Germinal center (tissue), 1 donor: Measurements from ENCODE around the gene HRK.
A peak's percentile ranks its signal among the peaks of the same experiment; 100 is the strongest.

Source experiments
- DNase-seq: peaks from one replicate; pipeline ENCODE4 v3.0.0; 2012; ENCODE audit warnings: mixed read lengths, low spot score

The HRK gene

DNA sequence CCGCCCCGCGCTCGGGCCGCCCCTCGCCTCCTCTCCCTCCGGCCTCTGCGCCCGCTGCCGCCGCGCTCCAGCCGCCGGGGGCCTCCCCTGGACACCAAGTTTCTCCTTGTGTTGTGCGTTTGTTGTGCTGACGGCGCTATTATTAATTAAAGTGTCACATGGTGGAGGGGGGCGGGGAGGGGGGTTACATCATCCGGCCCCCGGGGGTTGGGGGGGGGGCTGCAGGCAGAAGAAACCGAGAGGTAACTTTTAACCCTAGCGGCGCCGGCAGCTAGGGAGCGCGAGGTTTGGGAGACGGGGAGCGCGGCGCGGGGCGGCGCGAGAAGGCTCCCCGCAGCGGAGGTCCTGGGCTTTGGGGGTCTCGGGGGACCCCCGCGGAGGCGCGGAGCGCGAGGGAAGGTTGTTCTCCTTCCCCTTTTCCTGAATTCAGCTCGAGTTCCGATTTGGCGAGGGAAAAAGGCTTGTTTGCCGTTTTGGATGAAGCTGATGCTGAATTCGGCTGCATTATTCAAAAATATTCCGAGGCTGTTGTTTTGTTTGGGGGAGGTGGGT lies at the start of gene HRK:
Gene HRK, minus strand, starts transcription at position 117 of the 552 bp plus-strand sequence. CDS start 134 bp downstream, outside the sequence.
- no peak for DNase-seq

DNA sequence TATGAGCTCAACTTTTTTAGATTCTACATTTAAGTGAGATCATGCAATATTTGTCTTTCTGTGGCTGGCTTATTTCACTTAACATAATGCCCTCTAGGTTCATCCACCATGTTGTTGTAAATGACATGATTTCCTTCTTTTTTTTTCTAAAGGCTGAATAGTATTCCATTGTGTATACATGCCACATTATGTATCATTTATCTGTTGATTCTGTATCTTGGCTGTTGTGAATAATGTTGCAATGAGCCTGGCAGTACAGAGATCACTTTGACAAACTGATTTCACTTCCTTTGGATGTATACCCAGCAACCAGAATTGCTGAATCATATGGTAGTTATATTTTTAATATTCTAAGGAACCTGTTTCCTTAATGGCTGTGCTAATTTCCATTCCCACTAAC lies 48.6 kb upstream of the HRK start:
- DNase-seq, result no peak

DNA sequence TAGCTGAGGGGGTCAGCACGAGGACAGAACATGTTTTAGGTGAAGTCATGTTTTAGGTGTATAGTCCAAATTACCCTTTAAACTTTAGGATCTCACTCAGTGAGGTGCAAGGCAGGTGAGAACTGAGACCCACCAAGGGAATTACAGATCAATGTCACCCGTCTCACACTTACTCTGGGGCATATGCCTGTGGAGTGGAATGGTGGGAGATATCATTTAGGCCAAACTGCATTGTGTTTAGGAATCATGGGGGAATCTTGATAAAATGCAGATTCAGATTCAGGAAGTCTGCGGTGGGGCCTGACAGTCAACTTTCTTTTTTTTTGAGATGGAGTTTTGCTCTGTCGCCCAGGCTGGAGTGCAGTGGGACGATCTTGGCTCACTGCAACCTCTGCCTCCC lies 47.3 kb upstream of the HRK start:
- DNase-seq, result no peak

DNA sequence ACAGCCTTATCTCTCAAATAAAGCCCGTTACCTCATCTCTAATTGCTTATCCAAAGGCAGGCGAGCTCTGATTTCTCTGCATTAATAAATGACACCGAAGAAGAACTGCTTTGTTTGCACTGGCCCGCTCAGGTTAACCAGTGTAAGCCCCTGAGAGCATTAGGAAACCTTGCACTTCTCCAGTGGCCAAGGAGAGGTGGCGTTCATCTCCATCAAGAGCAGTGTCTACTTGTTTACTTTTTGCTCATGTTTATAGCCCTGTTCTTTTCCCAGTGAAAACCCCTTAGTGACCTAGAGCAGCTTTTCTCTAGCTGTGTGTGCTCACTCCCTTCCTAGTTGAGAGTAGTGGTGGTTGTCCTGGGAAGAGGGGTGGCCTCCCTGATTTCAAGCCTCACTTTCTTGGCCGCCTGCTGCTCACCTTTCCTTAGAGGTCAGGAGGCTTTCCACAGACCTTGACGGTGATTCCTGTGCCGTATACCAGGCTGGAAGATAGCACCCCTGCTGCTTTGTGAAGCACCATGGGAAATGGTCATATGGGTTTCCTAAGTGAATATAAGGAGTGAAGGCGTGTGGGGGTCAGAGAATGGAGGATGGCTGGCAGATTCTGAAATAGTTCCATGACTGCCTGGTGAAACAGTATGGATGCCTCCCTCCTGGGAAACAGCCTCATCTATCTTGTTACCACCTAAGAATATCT lies 46.2 kb upstream of the HRK start:
- no peak for DNase-seq

DNA sequence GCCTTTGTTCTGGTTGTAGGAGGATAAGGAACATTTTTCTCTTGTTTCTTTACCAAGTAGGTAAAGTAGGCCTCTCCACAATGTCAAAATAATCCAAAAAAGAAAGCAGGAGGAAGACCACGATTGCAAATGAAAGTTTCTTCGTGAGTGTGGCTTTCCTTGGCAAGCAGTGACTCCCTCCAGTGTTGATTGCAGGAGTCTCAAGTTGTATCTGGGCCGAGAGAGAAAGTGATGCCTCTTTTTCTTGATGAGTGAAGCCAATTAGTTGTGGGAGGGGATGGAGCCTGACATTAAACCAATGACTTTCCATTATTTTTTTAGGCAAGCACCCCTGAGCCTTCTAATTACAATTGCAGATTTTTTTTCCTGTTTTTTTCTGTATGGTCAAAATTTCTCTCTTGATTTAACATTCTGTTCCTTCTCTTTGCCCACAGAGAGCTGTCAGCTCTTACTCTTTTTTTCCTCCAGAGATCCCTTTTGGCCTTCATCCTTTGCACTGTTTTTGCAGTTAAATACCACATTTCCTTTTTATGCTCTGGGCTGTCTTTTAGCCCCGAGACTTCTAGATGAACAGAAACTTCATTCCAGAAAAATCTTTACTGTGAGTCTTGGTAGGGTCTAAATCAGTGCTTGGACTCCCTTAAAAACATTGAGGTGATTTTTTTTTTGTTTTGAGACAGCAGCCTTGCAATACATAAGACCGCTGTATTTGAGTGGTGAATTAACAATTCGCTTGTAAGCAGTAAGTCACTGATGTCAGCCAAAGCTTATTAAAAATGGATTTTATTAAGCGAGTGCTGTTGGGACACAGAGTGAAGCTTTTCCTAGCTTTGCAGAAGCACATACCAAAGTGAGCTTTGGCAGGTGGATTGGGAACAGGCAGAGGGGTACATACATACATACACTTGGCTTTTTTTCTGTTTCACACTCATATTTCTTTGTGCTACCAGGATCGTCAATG lies 45.3 kb upstream of the HRK start:
- DNase-seq, result no peak

DNA sequence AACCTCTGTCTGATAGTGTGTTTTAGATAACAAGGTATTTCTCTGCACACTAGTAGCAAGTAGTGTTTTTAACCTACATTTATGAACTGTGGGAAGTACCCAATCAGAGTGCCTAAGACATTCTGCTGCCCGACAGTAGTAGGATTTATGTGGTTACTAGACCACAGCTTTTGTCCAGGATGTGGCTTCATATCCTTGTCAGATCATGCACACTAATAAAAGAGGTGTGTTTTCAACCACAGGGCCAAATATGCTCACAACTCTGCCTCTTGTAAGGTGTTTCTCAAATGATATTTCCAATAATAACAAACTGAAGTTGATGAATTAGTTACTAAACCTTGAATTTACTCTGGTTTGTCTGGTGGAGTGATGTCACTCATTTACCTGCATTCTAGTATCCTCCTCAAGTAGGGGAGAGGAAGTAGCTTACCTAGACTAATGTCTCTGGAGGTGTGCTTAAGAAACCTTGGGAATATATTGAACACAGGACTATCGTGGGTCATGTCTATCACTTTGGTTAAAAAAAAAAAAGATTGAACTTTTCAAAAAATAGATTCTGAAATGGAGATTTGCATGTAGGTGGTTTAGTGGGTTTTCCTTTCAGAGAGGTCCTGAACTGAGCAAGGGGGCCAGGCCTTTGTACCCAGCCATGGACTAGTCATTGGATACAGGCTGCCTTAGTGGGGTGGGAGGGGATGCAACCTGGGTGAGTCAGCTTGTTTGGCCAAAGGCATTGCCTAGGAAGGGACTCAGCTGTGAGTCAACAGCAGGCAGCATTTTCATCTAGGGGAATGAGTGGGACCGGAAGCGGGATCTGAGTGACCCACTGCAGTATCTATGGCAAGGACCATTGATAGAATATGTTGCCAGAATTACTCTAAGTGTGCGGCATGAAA lies 43.6 kb upstream of the HRK start:
- no peak for DNase-seq

DNA sequence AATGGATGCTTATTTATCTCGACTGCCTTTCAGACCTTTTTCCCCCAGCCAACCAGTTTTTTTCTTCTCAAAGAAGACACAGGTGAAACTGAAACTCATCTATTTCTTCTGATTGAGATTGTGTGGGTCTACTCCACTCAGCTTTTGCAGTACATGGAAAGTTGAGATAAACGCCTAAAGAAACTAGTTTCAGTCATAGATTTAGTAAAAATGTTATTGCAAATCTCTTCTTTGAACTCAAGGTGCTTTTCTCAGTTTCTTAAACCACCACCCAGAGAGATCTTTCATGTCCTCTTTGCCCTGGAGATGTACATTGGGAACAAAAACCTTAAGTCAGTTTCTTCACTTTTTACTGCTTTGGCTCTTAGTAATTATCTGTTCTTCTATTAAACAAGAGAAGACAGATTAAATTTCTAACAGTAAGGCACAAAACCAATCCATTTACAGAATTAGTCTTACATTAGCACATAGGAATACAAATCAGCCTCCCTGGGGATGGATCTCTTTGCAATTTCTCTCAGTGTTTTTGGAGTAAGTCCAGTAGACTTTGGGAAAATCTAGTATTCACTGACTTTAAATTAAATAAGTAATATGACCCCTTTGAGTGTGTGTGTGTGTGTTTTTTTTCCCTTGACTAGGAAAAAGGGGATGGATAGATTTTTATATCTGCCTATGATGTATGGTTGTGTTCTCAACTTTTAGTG lies 41.1 kb upstream of the HRK start:
- no peak for DNase-seq

DNA sequence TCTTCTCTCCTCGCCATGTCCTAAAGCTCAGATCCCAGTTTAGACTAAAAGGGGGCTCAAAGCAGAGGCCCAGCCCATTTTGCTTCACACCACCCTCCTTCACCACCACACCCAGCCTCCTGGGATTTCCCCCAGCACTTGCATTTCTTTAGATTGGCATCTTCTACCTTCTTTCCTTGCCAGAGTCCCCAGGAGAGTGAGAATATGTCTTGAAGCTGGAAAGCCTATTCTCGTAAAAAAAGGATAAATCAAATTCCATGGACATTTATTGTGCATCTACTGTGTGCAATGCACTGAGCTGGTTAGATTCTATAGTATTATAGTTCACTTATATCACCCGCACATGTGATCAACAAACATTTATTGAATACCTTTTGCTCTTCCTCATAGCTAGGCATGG lies 39.7 kb upstream of the HRK start:
- no peak for DNase-seq

DNA sequence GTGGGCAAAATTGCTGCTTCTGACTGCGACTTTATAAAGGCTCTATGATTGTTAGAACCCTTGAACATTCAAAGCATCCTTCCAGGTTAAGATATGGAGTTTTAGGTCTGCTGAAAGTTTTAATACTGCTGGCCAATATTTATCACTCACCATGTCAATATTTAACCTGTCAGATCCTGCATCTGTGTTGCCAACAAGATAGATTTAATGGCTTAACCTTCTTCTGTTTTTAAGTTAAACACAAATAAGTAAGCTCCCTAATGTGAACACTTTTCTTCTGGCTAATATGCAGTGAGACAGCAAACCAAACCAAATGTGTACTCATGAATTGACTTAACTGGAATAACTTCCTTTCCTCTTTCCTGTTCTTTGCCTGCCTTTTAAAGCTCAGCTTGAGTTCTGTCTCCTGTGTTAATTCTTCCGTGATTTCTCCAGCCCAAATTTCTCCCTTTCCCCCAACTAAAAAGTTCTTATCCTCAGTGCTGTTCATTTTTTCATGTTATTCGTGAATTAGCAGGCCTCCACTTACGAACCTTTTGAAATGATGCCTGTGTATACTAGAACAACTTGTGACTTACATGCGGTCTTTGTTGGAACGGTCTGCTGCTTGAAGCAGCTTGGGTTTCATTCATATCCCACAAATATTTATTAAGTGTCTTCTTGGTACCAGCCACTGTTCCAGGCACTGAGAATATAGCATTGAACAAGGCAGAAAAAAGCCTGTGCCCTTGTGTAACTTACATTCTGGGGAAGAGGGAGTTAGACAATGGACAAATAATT lies 38.7 kb upstream of the HRK start:
- DNase-seq, result no peak

DNA sequence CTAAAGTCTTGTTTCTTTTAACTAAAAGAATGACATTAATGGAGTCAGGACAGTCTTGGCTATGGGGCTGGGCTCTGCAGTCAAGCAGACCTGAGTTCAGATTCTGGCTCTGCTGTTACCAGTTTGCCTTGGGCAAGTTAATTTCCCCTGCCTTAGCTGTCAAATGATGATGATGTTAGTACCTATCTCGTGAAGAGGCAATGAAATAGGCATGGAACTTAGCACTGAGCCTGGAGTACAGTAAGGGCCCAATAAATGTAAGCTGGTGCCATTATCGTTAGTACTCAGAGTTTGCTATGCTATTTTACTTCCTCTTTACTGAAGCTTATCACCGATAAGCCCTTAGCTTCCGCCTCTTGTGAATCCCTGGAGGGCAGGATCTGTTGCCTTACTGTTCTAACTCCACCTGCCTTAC lies 38.0 kb upstream of the HRK start:
- peak; percentile 60 for DNase-seq

DNA sequence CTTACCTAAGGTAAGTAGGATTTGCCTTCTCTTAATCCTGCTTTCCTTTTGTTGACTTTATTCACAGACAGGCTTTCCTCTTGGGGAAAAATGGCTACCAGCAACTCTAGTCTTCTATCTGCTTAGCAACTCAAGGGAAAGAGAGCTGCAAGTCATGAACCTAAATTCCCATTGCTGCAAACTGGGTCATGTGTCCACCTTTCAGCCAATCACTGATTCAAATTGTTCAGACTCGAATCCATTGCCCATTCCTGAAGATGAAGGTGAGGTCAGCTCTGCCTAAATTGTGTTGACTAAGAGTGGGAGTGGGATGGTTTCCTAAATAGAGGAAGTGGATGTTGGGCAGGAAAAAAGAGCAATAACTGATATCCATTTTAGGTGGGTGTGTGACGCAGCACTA lies 37.2 kb upstream of the HRK start:
- DNase-seq, result no peak

DNA sequence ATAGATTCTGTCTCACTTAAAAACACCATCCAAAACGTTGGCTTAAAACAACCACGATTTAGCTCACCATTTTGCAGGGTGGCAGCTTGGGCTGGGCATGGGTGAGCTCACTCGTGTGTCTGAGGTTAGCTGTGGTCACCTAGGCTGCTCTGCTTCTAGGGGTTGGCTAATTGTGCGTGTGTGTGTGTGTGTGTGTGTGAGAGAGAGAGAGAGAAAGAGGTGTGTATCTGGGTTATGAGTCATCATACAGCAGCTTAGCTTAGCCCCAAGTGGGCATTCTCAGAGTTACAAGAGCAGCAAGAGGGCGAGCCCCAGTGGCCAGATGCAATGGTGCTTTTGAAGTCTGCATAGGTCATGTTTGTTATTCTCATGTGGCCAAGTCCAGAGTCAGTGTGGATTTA lies 35.5 kb upstream of the HRK start:
- DNase-seq, result peak; percentile 26

DNA sequence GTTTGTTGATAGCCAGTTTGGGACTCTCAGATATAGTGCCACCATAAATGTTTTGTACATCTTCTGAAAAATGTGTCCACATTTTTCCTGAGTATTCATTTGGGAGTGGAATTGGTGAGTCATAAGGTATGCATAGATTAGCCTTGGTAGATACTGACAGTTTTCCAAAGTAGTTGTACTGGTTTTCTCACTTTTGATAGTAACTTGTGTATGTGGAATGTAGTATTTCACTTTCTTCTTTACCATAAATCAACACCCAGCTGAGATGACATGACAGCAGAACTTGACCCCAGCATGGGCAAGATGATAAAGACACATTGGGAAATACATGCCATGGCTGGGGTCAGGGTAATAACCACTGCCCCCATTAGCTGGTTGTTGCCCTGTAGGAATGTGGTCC lies 34.9 kb upstream of the HRK start:
- DNase-seq, result no peak

DNA sequence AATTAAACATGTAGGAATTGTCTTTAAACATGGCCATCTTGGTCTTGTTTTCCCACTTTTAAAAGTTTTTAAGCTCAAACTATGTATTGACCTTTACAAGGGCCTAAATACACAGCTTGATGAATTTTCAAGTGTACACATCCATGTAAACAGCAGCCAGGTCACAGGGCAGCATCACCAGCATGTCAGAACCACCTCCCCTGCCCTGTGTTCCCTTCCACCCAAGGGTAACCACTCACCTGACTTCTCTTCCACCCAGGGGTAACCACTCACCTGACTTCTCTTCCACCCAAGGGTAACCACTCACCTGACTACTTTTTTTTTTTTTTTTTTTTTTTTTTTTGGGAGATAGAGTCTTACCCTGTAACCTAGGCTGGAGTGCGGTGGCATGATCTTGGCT lies 34.1 kb upstream of the HRK start:
- no peak for DNase-seq

DNA sequence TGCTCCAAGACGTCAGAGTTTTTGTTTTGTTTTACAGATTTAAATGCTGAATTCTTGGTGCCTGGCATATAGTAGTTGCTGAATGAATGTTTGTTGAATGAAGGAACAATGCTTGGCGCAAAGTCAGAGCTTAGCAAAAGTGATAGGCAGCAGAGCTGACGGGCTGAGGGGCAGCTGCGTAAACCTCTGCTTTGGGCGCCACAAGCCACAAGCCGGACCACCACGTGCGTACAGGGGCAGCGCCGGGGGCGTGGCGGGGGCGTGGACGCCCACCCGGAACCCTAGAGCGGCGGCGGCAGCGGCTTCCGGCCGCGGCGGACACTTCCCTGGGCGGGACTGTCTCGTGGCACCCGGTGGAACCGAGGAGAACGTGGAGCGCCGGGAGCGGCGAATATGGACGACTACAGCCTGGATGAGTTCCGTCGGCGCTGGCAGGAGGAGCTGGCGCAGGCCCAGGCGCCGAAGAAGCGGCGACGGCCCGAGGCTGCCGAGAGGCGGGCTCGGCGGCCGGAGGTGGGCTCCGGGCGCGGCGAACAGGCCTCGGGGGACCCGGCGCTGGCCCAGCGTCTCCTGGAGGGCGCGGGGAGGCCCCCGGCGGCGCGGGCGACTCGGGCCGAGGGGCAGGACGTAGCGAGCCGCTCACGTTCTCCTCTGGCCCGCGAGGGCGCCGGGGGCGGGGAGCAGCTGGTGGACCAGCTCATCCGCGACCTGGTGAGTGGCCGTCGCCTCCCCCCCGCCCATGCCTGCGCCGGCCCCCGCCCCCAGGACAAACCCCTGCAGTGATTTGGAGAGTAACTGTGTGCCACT lies 29.6 kb upstream of the HRK start, which contains the start of gene FBXW8:
Gene FBXW8, plus strand, starts transcription at position 306 of the 807 bp plus-strand sequence. Its CDS starts 88 bp downstream, at position 394.
- peak; percentile 79 for DNase-seq

DNA sequence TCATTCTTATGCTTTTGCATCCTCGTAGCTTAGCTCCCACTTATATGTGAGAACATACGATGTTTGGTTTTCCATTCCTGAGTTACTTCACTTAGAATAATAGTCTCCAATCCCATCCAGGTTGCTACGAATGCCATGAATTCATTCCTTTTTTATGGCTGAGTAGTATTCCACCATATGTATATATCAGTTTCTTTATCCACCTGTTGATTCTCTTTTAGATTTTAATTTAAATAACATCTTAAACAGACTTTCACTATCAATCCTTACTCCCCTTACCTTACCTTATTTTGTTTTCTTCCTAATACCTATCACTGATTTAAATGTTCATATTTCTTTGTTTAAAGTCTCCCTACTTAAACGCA lies 29.0 kb upstream of the HRK start:
- no peak for DNase-seq

DNA sequence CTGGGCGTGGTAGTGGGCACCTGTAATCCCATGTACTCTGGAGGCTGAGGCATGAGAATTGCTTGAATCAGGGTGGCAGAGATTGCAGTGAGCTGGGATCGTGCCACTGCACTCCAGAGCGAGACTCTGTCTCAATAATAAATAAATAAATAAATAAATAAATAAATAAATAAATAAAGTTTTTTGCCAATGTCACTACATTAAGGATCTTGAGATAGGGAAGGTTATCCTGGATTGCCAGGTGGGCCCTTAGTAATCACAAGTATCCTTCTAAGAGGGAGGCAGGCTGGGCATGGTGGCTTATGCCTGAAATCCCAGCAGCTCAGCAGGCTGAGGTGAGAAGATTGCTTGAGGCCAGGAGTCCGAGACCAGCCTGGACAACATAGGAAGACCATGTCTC lies 25.0 kb upstream of the HRK start:
- DNase-seq, result no peak

DNA sequence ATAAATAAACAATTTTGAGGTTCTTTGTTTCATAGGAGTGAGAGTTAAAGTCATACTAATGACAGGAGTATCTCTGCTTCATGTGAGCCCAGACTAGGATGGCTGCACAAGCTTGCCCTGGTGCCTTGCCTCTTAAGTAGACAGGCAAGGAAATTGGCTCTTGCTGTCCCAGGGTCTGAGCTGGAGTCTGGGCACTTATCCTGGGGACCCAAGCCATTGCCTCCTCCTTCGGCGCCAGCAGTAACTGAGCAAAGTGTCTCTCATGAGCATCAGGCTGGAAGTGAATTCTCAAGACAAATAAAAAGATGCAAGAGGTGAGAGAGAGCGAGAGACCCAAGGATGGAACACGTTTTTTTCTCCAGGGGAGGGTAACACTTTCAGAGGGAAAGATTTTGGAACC lies 22.6 kb upstream of the HRK start:
- DNase-seq, result no peak

DNA sequence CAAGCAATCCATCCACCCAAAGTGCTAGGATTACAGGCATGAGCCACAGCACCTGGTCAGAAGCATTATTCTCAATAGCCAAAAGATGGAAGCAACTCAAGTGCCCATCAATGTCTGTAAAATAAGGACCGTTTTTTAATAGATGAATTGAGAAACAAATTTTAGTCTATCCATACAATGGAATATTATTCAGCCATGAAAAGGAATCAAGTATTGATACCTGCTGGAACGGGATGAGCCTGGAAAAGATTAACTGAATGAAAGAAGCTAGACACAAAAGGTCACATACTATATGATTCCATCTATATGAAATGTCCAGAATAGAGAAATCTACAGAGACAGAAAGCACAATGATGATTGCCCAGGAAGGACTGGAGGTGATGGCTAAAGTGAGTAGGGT lies 20.4 kb upstream of the HRK start:
- DNase-seq, result no peak

DNA sequence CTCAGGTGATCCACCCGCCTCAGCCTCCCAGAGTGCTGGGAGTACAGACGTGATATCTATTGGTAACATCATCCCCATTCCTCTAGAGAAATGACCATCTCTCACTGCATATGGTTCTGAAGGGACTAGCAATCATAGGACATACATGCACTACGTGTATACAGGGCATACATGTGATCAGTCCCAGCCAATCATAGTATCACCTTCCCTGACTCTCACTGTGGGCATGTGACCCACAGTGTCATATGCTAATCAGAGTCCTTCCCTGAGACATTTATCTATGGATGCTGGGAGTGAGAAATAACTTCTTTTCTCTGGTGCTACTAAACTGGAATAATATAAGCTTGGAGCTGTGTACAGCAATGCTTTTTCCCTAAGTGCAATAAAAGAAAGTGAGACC lies 17.4 kb upstream of the HRK start:
- no peak for DNase-seq
